HG02981 (cell line): ENCODE measurements around the gene NLRP1.

ENCODE experiments used
- ATAC-seq: cut with Tn5 transposase; IDR thresholded peaks from one replicate; pipeline ENCODE4 v1.9.1; 2021; ENCODE audit warnings: mild to moderate bottlenecking, moderate library complexity; ENCODE audit not compliant: unreplicated experiment

Gene NLRP1

GRCh38 chr17:5485270-5486205, 98.8 kb downstream of the NLRP1 start, which contains the start of gene DERL2:
DERL2 (minus strand) TSS chr17:5486178; CDS start chr17:5486161, 17 bp downstream.
- ATAC-seq = no peak

DNA sequence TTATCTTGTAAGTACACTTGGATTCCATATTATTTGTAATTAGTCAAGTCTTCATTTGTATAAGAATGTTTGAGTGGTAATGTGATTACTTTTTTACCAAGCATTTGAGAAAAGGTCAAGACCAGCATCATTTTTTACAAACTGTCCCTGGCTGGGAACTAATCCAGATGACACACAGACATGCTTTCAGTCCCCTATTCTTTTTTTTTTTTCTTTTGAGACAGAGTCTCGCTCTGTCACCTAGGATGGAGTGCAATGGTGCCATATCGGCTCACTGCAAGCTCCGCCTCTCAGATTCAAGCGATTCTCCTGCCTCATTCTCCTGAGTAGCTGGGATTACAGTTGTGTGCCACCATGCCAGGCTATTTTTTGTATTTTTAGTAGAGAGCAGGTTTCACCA, 102.9 kb downstream of the NLRP1 start:
- ATAC-seq = no peak

GRCh38 chr17:5480962-5481361, 103.3 kb downstream of the NLRP1 start:
- ATAC-seq = no peak

DNA sequence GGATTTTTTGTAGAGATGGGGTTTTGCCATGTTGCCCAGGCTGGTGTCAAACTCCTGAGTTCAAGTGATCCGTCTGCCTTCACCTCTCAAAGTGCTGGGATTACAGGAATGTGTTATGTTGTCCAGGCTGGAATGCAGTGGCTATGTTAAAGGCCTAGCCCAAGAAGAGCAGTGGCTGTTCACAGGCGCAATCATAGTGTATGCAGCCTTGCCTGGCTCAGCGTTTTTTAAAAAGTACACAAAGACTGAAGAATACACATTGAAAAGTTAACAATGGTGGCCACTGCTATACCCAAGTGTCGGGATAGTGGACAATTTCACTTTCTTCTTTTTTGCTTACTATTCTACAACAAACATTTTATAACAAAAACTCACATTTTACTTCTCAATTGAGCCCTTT, 105.3 kb downstream of the NLRP1 start:
- no peak for ATAC-seq

- no peak for ATAC-seq
These were observed 110.4 kb downstream of the NLRP1 start for GRCh38 chr17:5473906-5474305.

DNA sequence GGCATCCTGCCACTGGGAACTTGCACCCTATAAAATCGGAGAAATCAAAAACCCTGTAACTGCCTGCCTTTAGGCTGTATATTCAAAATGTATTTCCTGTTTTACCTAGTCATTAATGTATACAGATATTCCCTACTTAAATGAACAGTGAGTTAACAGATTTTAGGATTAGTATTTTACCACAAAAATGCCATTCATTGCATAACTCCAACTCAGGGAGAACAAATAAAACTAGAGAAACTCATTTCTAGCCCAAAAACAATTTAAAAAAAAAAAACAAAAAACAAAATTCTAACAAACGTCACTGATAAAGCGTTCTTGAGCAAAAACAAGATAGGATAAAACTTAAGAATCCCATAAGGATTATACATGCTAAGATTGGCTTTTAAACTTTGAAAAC, 111.8 kb downstream of the NLRP1 start:
- ATAC-seq = no peak

DNA sequence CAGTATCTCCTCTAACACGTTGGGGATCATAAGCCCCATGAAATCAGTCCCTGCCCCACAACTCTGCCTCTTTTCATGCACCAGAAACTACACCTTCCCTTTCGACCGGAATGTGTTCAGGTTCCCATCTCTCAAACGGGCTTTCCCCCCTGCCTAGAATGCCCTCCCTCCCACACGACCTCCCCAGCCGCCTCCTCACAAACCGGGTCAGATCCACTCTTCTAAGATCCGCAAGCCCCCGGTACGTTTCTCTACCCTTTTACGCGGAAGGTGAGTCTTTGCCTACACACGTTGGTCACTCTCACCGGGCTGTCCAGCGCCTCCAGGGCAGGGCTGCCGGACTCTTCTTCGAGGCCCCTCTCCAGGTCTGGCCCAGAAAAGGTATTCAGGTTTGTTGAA, 116.2 kb downstream of the NLRP1 start:
- peak; percentile 8 for ATAC-seq

GRCh38 chr17:5467416-5467815, 116.9 kb downstream of the NLRP1 start:
- no peak for ATAC-seq

- no peak for ATAC-seq
These were observed 118.0 kb downstream of the NLRP1 start for GRCh38 chr17:5466295-5466694.

GRCh38 chr17:5464717-5465507, 119.4 kb downstream of the NLRP1 start:
- no peak for ATAC-seq
